ENCODE data around the gene CHIT1.
"Not testable (repeated sequence)": the region's sequence is repeated elsewhere in the genome, so short reads cannot be mapped to it uniquely, and the experiment has no call there.

Gene CHIT1

DNA sequence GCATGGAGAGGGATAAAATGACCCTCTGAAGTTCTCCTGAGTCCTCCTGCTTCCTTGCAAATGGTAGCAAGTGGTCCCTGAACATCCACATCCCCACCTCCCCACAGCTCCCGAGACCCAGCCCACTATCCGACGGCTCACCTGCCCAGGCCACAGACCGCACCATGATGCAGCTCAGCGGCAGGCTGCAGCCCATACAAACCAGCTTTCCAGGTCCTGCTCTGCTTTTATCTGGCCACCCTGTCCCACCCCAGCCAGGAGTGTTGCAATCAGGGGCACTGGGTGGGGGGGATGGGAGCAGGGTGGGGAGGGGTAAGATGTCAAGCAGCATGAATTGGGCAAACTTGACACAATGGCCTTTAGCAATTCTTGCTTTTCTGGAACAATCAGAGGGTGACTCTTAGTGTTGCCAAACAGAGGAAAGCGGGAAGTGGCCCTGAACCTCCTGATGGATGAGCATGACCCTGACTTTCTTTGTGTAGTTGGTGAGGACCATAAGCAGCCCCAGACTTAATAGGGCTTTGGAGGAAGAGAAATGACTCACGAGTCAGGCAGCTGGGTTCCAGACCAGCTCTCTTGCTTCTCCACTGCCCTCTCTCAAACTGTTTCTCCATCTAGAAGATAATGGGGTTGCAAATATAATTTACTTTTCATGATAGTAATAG, at the start of gene CHIT1:
CHIT1 (minus strand) TSS at position 203 of the 665 bp plus-strand sequence; CDS start at position 166, 37 bp downstream.
- DNase-seq, result peak; percentile 86

DNA sequence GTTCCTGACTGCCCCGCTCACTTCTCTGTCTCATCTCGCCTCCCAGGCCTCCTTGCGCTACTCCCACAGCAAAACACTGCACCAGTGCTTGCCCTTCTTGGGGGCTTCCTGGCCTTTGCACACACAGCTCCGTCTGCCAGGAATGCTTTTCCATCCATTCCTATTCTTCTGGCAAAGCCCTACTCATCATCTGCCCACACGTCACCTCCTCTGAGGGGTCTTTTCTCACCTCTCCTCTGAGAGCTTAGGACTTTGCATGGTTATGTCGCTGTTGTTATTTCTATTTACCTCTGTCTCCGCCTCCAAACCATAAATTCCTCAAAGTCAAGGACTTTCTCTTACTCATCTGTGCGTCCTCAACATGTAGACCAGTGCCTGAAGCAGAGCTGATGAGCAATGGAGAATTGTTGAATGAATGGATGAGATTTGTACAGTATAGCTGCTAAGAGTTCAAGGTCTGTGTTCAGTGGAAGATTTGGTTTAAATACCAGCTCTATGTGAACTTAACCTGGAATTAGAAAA, 49.5 kb upstream of the CHIT1 start:
- no peak for DNase-seq

DNA sequence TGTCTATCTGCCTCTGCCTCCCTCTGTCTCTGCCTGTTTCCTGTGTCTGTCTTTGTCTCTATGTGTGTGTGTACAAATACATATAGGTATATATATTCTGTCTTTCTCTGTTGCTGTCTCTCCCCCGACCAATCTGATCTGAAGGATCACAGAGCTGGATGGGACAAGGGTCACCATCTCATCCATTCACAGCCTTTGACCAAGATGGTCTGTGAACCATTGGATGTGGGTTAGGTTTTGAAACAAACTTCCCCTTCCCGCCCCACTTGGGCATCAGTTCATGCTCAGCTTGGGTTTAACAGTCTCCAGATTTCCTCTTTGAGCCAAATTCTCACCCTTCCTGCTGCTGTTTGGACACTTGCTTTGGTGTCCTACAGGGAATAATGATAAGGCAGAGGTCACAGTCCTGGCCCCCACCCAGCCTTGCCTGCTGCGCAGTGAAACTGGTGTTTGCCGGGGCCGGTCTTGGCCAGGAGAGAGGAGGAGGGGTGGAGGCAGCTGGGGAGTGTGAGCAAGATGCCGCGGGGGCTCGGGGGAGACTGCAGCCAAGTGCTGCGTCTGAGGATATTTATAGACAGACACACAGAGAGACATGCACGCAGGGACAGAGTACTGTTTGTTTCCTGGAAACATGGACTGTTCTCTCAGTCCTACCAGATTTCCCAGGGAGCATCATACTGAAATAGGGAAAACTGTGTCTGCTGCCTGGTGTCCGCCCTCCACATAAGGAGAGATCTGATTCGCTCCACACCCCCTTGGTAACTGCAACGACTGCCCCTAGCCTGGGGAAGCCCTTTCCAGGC, 48.8 kb upstream of the CHIT1 start:
- peak; percentile 72 for DNase-seq

DNA sequence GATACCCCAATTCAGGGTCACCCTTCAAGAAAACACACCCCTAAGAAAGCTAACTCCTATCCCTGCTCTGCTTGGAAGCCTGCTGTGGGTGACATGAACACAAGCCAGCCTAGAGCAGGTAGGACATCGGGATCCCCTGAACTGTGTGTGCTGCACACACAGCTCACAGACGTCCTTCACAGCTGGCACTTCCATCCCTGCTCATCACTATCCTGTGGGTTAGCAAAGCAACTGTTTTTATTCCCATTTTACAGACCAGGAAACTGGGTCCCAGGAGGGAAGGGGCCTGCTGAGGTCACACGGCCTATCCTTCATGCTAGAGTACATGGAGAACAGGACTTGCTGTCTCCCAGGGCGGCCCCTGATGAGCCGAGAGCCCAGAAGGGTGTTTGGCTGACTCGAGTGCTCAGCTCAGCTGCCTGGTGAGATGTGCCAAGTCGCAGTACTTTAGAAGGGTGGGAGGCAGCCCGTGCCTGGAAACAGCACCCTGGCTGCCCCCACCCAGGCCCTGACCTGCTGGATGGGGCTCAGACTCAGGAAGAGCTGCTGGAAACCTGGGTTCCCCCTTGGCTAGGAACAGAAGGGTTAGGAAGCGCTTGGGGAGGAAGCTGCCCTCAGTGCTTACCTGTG, 47.6 kb upstream of the CHIT1 start:
- no peak for DNase-seq

DNA sequence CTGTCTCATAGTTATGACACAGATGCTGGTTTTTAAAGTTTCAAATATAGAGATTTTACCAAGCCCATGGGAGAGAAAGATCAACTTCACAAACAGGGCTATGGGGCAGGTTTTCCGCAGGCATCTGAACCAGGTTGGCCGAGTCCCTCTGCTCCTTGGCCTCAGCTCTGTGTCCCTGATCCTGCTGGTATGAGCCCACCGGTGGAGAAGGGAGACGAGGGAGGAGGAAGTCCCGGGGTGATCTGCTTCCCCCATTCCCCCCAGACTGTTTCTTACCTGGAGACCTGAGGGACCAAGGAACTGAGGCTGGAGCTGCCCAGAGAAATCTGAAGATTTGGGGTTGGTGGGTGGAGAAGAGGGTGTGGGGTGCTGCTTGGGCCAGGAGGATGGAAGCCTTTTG, 46.9 kb upstream of the CHIT1 start:
- no peak for DNase-seq

DNA sequence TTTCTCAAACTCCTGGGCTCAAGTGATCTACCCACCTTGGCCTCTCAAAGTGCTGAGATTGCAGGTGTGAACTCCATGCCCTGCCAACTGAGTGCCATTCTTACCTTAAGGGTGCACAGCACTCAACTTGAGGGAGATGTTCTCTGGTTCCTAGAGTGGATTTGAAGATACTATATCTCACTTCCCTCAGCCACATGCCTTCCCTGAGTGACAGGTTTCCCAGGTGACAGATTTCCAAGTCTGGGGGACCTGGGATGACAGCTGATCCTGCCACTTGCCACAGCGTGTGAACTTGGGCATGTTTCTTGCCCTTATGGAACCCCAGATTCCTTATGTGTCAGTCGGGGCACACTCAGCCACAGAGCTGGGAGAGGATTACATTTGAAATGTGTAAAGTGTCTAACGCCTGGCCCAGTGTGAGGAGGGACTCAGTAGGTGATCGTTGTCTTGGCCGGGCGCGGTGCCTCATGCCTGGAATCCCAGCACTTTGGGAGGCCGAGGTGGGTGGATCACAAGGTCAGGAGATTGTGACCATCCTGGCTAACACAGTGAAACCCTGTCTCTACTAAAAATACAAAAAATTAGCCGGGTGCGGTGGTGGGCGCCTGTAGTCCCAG, 46.3 kb upstream of the CHIT1 start:
- no peak for DNase-seq

DNA sequence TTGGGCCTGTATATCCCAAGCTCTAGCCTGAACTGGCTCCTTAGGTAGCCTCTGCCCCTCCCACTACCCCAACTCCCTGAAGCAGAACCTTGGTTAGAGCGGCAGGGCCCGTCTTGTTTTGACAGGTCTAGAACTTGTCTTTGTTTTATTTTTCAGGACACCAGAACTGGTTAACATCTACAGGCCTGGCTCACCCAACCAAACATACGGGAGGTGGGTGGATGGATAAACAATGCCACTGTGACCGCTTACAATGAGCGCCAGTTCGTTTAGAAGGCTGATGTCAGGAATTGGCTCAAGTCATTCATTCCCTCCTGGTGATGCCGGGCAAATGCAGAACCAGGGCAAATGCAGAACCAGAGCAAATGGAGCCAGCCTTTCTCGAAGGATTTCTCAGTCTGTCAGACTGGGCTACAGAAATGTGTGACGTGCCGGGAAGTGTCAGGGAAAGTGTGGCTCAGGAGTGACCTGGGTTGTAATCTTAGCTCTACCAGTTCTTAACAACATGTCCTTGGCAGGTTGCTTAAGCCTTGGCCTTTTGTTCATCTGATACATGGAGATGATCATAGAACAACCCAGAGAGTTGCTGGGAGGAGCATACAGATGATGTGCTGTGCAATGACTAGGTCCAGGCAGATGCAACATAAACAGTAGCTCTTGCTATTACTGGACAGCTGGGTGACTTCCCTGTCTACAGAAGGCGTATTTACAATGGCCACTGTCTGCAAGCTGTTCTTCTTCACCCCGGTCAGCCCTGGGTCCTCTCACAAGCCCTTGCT, 45.3 kb upstream of the CHIT1 start:
- no peak for DNase-seq

DNA sequence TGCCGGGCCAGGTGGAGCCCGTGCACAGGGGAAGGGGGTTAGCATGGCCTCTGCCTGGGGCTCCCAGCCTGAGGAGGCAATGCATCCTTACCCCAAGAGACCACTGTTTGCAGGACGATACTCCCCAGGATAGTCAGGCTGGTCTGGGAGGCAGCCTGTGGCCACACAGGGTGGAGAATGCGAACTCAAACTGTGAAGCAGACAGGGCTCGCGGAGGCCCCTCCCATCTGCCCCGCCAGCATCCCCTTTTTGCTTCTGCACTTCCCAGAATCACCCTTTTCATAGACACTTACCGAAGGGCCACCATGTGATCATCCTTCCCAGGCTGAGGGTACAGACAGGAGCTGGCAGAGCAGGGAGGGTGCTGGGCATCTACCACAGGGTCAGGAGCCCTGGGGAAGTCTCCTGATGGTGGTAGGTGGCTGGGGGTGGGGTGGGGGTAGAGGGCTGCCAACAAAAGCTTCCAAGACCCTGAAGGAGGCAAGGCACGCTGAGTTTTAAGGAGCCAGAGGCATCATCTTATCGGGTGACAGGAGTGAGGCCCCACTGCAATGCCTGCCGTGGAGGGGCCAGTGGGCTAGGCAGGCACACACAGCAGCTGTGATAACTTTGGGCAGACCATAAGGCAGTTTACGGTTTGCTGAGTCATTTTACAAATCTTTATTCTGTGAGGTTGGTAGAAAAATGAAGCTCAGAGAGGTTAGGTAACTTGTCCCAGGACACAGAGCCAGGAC, 44.6 kb upstream of the CHIT1 start:
- peak; percentile 45 for DNase-seq

DNA sequence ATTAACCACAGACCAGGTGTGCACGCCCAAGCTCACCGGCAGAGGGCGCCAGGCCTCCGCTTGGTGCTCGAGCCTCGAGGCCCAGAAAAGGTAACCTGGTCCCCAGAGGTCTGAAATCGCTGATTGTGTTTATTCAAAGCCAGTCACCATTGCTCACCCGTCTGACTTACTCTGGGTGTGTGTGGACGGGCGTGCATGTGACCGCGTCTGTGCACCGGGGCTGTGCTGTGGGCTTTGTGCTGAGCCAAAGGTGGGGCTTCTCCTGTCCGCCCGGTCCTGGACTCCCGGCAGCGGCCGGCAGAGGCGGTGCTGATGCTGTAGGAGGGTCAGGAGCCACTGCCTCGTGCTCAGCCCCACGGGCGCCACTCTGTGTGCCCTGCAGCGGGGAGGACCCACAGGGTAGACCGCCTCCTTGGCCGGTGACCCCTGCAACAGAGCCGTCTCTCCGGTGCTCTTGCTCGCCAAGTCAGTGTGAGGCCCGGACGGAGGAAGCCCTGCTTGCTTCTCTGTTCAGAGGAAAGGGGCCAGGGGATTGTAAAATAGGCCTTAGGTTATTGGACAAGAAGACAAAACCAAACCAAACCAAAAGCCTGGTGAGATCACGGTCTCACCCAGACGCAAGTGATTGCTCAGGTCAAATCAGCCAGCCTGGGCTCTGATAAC, 43.9 kb upstream of the CHIT1 start:
- DNase-seq, result peak; percentile 52

DNA sequence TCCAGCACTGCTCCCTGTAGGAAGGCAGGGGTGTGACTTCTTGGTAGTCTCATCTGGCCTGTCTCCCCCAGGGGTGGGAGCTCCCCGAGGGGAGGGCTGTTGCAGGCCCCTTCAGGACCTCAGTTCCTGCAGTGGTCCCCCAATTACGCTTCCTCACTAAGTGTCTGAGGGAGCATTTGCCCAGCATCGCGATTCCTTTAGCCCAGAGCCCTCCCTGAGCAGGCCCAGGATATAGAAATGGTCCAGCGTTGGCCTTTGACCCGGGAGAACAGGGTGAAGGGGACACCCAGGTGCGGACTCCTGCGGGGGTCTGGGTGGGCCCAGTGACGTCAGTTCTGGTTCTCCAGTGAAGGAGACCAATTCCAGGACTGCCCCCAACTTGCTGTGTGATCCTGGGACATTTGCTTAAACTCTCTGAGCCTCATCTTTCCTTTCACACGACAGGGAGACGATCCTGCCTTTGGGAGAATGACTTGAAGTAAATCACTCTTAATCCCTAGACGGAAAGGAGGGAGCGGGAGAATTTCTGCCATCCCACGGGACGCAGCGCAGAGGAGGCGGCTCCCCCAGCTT, 43.2 kb upstream of the CHIT1 start:
- DNase-seq, result no peak

DNA sequence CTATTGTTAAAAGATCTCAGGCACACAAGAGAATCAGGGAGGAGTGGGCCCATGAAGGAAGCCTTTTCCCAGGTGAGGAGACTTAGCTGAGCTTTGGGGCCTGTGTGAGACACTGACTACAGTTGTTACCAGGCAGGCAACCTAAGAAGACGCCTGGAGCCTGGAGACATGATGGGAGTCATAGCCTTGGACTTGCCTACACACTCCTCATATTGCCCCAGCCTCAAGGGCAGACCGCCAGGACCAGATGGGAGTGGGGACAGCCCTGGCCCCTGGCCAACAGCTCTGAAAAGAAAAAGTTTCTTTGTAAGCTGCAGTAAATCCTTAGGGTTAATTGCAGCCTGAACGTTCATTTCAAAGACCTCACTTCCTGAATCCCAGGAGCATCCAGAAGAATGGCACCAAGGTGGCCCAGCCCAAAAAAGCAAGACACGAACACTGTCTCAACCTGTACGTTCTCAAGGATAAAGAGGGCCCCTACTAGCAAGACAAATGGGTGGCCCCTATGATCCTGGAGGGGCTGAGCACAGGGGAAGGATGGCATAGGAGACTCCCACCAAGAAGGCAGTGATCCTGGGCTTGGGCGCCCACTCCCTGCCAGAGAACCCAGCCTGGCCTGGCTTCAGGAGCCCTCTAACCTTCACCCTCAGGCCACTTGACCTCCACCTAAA, 42.6 kb upstream of the CHIT1 start:
- no peak for DNase-seq

DNA sequence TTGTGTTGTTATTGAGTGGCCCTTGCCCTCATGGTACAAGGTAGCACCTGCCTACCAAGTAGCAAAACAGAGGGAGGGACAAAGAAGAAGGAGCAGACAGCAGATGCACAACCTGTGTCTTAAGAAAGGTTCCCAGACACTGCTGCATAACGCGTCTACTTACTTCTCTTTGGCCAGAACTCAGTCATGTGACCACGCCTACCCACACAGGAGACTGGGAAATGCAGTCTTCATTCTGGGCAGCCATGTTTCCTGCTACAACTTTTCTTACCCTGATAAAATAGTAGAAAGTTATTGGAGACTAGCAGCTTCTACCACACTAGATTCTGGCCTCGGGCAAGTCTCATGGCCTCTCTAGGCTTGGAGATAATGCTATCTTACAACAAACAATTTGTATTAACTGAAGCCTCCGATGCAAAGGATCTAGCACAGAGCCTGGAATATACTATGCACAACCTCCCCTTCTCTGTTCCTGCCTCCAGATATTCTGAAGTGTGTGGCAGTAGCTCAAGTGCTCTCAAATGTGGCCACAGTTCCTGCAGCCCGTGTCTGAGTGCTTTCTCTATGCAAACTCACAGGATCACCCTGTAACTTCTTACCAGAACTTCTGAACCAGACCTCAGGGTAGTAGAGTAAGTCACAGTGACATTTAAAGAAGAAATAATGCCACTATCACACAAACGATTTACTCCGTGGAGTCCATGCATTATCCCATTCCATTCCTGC, 41.7 kb upstream of the CHIT1 start:
- peak; percentile 77 for DNase-seq

DNA sequence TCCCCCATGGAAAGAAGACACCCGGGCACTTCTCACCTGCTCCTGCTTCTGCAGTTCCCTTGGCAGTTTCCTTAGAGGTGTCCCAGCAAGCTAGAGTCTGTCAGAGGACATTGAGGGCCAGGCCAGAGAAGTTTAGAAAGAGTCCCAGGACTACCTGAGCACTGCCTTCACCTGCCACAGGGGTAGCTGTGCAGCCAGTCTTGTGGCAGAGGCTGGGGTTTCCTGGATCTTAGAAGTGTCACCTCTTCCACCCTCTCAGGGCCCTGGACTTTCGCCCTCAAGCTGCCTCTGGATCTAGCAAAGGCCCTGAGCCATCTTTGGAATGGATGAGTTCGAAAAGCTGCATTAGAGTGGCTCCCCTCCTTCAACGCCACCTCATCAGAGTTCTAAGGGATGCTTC, 41.0 kb upstream of the CHIT1 start:
- no peak for DNase-seq

DNA sequence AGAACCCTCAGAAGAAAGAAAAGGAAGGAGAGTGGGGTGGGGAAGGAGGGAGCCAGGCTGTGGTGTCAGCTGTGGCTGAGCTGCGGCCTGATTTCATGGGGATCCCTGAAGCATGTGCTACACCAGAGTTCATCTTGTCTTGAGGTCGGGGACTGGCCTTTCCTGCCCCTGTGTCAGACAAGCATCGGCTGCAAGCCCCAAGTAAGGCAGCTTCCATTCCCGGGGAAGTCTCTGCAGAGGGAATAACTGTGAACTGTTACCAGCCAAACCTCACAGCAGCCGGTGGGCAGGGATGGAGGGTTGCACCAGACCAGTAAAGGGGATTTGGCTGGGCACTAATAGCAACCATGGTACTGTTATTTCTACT, 40.2 kb upstream of the CHIT1 start:
- DNase-seq, result peak; percentile 15

DNA sequence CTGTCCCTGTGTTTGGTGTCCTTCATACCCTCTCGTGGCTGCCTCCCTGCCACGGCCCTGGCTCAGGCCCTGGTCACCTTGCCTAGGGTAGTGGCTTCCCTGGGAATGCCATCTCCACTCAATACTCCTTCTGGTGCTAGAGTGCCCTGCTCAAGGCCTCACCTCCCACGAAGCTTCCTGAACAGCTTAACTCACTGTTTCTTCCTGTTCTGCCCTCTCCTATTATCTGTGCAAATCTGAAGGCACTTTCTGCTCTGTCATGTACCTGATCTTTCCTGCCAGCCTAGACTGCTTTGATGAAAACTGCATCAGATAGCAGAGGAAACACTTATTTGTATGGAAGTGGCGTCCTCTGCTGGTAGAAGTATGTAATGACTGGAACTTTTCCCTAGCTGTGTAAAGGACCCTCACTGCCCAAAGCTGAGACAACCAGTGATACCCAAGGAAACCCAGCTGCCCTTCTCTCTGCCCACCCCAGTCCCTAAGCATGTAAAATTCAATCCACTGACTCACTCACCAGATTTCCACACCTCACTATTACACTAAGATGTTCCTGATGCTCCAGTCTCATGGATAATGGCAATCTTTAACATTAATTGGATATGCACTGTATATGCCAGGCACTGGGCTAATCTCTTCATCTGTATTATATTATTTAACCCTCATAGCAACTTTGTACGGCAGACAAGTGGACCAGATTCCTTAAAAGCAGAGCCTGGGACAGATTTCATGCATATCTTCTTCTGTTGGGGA, 39.6 kb upstream of the CHIT1 start:
- peak; percentile 69 for DNase-seq

DNA sequence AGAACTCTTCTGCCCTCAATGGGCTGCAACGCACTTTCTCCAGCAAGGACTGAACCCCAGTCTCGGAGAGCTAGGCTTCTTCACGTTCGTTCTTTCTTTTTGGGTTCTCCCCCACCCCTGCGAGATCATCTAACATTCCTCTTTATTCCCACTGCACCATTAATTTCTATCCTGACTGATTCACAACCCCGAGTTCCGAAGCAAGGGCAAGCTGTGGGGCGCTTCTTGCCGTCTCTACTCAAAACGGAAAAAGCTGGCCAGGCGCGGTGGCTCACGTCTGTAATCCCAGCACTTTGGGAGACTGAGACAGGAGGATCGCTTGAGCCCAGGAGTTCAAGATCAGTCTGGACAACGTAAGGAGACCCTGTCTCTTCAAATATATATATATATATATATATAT, 38.4 kb upstream of the CHIT1 start:
- DNase-seq, result no peak

DNA sequence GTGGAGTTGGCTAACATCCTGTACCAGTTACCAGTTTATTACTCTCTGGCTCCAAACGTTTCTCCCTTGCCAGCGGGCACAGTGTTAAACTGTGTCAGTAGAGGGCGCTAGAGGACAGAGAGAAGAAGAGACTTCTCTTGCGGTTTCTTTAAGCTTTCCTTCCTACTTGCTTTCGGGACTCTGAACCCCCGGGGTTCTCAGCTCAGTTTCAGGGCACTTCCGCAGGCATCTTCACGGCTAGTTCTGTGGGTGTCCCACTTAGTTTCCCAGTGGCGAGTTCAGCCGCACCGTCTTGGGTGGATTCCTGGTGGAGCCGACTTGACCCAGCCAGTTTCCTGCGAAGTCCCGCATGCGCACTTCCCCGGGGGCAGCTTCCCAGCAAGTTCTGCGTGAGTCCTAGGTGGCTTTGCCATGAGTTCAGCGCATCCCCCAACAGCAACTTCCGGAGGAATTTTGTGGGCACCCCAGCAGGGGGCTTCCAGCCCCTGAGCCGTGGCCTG, 37.9 kb upstream of the CHIT1 start:
- peak; percentile 88 for DNase-seq

DNA sequence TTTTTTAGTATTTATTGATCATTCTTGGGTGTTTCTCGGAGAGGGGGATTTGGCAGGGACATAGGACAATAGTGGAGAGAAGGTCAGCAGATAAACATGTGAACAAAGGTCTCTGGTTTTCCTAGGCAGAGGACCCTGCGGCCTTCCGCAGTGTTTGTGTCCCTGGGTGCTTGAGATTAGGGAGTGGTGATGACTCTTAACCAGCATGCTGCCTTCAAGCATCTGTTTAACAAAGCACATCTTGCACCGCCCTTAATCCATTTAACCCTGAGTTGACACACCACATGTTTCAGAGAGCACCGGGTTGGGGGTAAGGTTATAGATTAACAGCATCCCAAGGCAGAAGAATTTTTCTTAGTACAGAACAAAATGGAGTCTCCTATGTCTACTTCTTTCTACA, 36.7 kb upstream of the CHIT1 start:
- DNase-seq, result not testable (repeated sequence)

DNA sequence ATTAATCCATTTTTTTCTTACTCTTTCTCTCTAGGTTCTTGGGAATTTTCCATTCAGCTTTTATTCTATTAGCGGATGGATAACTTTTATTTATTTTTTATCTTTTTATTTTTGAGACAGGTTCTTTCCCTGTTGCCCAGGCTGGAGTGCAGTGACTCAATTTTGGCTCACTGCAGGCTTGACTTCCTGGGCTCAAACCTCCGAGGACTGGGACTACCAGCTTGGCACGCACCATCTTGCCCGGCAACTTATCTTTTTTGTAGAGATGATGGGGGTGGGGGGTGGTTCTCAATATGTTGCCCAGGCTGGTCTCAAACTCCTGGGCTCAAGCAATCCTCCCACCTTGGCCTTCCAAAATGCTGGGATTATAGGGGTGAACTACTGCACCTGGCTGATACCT, 36.1 kb upstream of the CHIT1 start:
- DNase-seq, result no peak
